NCI-H1092 treated with DMSO at 0.1 percent for 48 hours (cell line): Measurements from ENCODE around the gene UBFD1.
A peak's percentile ranks its signal among the peaks of the same experiment; 100 is the strongest.
"Not testable (repeated sequence)": the region's sequence is repeated elsewhere in the genome, so short reads cannot be mapped to it uniquely, and the experiment has no call there.

Source experiments
- DNase-seq: peaks from one replicate; lab custom pipeline; 2025; lab: John Stamatoyannopoulos, UW

The UBFD1 gene

GRCh38 chr16:23567602-23568001 is 10.1 kb downstream of the UBFD1 start:
- DNase-seq: no peak

GRCh38 chr16:23570992-23571632 is 13.6 kb downstream of the UBFD1 start:
- DNase-seq: no peak

GRCh38 chr16:23571895-23572294 is 14.4 kb downstream of the UBFD1 start:
- DNase-seq: no peak

GRCh38 chr16:23572394-23572793 is 14.9 kb downstream of the UBFD1 start:
- no peak for DNase-seq

- no peak for DNase-seq
Measured at GRCh38 chr16:23573817-23574216, 16.3 kb downstream of the UBFD1 start.

GRCh38 chr16:23575834-23576233 is 18.3 kb downstream of the UBFD1 start:
- DNase-seq: no peak

GRCh38 chr16:23577493-23577892 is 20.0 kb downstream of the UBFD1 start:
- DNase-seq: no peak

- no peak for DNase-seq
Measured at GRCh38 chr16:23578101-23578830, 20.7 kb downstream of the UBFD1 start.

- DNase-seq: no peak
Measured at GRCh38 chr16:23579371-23579770, 21.8 kb downstream of the UBFD1 start.

- DNase-seq: no peak
Measured at GRCh38 chr16:23580391-23580790, 22.9 kb downstream of the UBFD1 start.

- no peak for DNase-seq
Measured at GRCh38 chr16:23581764-23582163, 24.2 kb downstream of the UBFD1 start.

GRCh38 chr16:23583271-23583670 is 25.7 kb downstream of the UBFD1 start:
- DNase-seq: not testable (repeated sequence)

- DNase-seq: no peak
Measured at GRCh38 chr16:23584186-23585076, 26.9 kb downstream of the UBFD1 start.

GRCh38 chr16:23587726-23588125 is 30.2 kb downstream of the UBFD1 start:
- no peak for DNase-seq

GRCh38 chr16:23590181-23590580 is 32.7 kb downstream of the UBFD1 start:
- no peak for DNase-seq

GRCh38 chr16:23594186-23594585 is 36.7 kb downstream of the UBFD1 start:
- DNase-seq: no peak

GRCh38 chr16:23595246-23595950 is 37.9 kb downstream of the UBFD1 start:
- no peak for DNase-seq

- DNase-seq: peak; percentile 85
Measured at GRCh38 chr16:23595951-23596720, 38.6 kb downstream of the UBFD1 start, which contains the start of gene NDUFAB1. NDUFAB1 (minus strand) TSS chr16:23596316; CDS start chr16:23596290, 26 bp downstream.

GRCh38 chr16:23597003-23597756 is 39.7 kb downstream of the UBFD1 start:
- no peak for DNase-seq

- no peak for DNase-seq
Measured at GRCh38 chr16:23607726-23608125, 50.2 kb downstream of the UBFD1 start.
